Activated naive CD4-positive, alpha-beta T cell treated with anti-CD3 and anti-CD28 coated beads, Interleukin-2, amount 10 ng/mL, durations not matched to agents 7 days and 5 days (primary cell): ENCODE measurements around the gene CELF2.

Experiments used
- CTCF ChIA-PET: fragments of 350-600 bp; sonication (Branson Sonifier 250); formaldehyde crosslinking; loops from one replicate; lab custom pipeline; 2021; ENCODE audit warnings: antibody characterized with exemption; lab: Charles Lee
- DNase-seq: peaks from one replicate; pipeline ENCODE4 v3.0.0-alpha.2; 2020
- H3K27ac Mint-ChIP-seq: one replicate; pipeline ENCODE4 v1.8.0; 2021; ENCODE audit warnings: mild to moderate bottlenecking, moderate library complexity, mixed read lengths
- H3K27me3 Mint-ChIP-seq: one replicate; pipeline ENCODE4 v1.8.0; 2021; ENCODE audit warnings: mild to moderate bottlenecking, mixed read lengths
- H3K36me3 Mint-ChIP-seq: one replicate; pipeline ENCODE4 v1.8.0; 2021; ENCODE audit warnings: mixed read lengths
- H3K4me1 Mint-ChIP-seq: one replicate; pipeline ENCODE4 v1.8.0; 2021; ENCODE audit warnings: mixed read lengths
- H3K4me3 Mint-ChIP-seq: one replicate; pipeline ENCODE4 v1.8.0; 2021; ENCODE audit warnings: mild to moderate bottlenecking, moderate library complexity, mixed read lengths
- H3K9me3 Mint-ChIP-seq: one replicate; pipeline ENCODE4 v1.8.0; 2021; ENCODE audit warnings: mixed read lengths

CELF2 gene

DNA sequence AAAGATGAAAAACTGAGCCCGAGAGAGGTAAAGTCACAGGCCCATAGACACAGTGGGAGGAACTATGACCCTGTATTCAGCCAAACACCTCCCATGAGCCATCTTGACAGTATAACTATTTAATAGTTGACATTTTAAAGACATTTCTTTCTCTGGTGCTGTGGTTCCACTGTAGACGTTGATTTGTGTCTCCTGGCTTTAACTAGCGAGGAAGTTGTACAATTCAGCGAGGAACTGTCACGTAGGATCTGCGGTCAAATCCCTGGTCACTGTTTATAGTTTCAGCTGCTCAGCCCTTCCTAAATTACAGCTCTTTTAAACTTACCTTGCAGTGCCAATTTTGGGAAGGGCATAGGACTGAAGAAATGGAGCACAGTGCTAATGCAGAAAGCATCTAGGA, 7.1 kb upstream of the CELF2 start:
- H3K4me3 Mint-ChIP-seq, result no peak overlapping the region
- H3K36me3 Mint-ChIP-seq, result no peaks in the 10 kb centered on the region
- CTCF ChIA-PET, result no interaction called here
- peaks cover 70% of the 10 kb centered on the region for H3K27me3 Mint-ChIP-seq
- no peak for DNase-seq
- no peak overlapping the region for H3K27ac Mint-ChIP-seq
- H3K9me3 Mint-ChIP-seq, result no peaks in the 10 kb centered on the region
- H3K4me1 Mint-ChIP-seq, result peaks cover 13% of the 10 kb centered on the region

DNA sequence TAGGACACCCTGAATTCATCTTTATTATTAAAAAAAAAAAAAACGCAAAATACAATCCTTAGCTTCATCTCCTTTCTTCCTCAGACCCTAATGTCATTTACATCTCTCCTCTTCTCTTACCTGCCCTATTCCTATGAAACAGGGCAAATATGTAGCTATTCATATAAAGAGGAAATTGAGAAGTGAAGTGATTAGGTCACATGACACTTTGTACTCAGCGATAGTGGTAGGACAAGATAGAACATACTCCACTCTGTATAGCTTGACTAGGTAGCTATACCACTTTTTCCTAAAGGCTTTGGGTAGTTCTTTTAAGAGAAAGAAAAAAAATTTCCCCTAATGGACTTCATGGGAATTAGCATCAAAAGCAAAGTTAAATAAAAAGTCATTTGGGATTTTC, 6.2 kb upstream of the CELF2 start:
- H3K27ac Mint-ChIP-seq, result no peak overlapping the region

DNA sequence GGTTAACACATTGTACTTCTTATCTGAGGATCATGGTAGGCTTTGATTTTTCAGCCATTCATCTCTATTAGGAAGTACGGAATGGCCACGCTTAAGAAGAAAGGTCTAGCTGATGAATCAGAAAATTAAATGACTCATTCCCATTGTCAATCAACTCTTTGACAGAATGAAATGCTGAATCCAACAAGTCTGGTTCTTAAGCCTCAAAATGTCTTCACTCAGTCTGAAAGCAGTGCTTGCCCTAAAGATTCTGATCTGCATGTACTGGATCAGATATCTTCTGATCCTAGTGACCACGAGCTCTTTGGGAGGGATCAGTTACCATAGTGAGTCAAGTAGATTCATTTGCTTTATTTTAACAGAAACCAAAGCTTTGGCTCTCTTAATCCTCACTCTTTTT, 5.7 kb upstream of the CELF2 start:
- Mint-ChIP-seq H3K4me3 (no peak overlapping the region), H3K27me3 (peaks cover 79% of the 10 kb centered on the region), H3K9me3 (no peaks in the 10 kb centered on the region), H3K4me1 (peaks cover 13% of the 10 kb centered on the region), H3K36me3 (no peaks in the 10 kb centered on the region), H3K27ac (no peak overlapping the region)
- CTCF ChIA-PET, result no interaction called here
- no peak for DNase-seq

More for the DNA sequence above, 6.2 kb upstream of the CELF2 start:
- Mint-ChIP-seq H3K36me3 (no peaks in the 10 kb centered on the region), H3K4me3 (no peak overlapping the region), H3K9me3 (no peaks in the 10 kb centered on the region), H3K4me1 (peaks cover 13% of the 10 kb centered on the region), H3K27me3 (peaks cover 74% of the 10 kb centered on the region)
- DNase-seq, result no peak
- CTCF ChIA-PET, result no interaction called here

DNA sequence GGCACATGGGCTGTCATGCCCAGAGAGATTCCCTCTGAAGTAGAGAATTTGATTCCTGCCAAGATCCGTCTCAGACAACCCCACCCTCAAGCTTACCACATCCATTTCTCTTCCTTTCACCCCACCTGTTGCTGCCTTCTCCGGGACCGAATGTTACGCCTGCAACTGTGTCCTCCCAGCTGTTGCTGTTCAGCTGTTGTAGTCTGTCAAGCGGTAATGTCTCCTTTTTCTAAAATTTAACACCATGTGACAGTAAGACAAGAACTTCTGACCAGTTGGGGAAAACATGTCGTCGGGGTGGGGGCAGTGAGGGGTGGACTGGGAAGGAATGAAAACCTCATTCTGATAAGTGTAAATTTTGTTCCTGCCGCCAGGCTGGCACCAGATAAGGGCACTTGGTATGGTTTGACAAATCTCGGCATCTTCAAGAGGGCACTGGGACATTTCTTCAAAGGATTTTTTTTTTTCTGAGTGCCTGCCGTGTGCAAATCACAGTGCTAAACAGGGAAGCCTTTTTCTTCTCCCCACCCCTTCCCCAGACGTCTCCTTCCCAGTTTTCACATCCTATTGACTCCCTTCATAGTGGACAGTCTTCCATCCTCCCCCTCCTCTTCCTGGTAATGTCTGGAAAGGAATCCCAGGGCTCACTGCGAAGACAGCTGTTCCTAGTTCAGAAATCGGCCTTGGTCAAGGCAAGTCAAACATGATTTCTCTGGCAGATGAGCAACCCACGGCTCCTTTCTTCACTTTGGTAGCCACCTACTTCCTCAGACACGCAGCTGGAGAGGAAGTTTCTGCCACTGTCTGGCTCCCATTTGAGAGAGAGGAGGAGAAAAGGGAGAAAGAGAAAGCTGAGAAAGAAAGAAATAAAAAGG, 5.0 kb upstream of the CELF2 start:
- Mint-ChIP-seq H3K4me3 (no peak overlapping the region), H3K36me3 (peaks cover 2% of the 10 kb centered on the region), H3K27me3 (peaks cover 81% of the 10 kb centered on the region), H3K4me1 (peaks cover 17% of the 10 kb centered on the region), H3K9me3 (no peaks in the 10 kb centered on the region), H3K27ac (no peak overlapping the region)
- CTCF ChIA-PET, result no interaction called here
- no peak for DNase-seq

DNA sequence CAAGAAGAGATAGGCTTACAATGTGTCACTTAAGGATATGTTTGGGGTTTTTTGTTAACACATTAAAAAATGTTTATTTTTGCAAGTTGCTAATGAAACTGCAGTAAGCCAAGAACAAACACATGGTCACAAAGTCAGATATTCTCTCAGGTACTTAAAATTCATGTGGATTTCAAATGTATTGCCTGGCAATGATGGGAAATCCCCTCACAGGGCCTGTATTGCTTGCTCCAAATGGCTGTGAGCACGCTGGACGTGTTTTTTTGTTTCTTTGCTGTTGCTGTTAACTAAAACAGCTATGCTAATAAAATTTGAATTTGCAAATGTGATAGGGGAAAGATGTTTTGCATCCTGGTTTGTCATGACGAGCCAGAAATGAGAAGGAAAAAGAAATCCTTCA, 3.8 kb upstream of the CELF2 start:
- Mint-ChIP-seq H3K27me3 (peaks cover 80% of the 10 kb centered on the region), H3K36me3 (peaks cover 2% of the 10 kb centered on the region), H3K9me3 (no peaks in the 10 kb centered on the region), H3K27ac (no peak overlapping the region), H3K4me3 (no peak overlapping the region), H3K4me1 (peaks cover 18% of the 10 kb centered on the region)
- CTCF ChIA-PET, result interaction anchor here (0.8 kb wide), 1 partner anchor 20 kb away, joined by 3 read pairs; no protein-coding TSS in a partner anchor
- no peak for DNase-seq

DNA sequence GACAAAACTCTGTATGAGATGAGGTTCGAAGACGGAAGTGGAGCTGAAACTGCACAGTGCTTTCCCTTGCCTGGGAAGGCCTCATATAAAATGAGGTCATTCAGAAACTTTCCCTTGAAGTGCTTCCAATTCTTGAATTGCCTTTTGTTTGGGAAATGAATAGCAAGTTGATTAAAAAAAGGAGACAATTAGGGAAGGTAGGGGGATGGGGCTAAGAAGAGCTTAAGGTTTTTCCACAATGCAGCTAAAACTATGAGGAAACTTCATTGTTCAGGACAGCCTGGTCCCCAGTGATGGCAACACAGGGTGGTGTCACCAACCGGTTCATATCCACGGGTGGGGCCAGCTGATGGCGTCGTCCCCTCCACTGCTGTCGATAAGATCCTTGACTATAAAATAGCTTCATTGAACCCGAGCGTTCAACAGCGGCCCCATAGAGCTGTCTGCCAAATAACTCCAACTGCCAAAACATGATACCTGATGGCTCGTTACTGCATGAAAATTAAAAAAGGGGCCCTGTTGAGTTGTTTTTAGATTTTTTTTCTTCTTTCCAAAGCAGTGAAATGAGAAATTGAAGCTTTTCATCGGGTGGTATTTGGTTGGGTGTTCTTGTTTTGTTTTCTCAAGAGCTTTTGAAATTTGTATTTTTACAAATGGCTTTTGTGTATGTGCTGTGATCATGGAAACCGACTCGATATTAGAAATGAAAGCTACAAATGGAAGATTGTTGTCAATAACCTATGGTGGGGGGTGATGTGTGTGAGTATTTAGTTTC, 2.8 kb upstream of the CELF2 start:
- Mint-ChIP-seq H3K27me3 (peaks cover 77% of the 10 kb centered on the region), H3K9me3 (no peaks in the 10 kb centered on the region), H3K4me3 (no peak overlapping the region), H3K27ac (no peak overlapping the region), H3K36me3 (peaks cover 4% of the 10 kb centered on the region), H3K4me1 (peaks cover 16% of the 10 kb centered on the region)
- CTCF ChIA-PET, result interaction anchor here (1.2 kb wide), 1 partner anchor 16 kb away, joined by 3 read pairs; no protein-coding TSS in a partner anchor
- no peak for DNase-seq

DNA sequence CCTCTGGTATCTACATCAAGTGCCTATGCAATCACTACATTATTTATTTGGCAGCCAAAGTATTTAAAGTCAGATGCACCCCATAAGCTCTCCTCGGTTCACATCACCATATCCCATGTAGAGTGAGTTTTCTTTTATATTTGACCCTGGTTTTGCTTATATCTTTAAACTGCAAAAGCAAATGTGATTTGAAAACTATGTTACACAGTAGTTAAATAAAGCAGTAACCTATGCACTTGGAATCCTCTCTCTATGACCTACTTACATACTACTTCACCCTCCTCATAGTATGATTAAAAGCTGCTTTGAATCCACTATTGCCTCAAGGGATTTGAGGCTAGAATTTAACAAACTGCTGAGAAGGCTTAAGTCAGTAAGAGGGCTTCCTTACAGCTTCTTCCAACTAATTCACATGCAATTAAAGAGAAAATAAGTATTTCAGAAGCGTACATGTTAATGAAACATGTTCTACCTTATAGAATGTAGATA, 2.2 kb upstream of the CELF2 start:
- Mint-ChIP-seq H3K36me3 (peaks cover 4% of the 10 kb centered on the region), H3K4me3 (no peak overlapping the region), H3K9me3 (no peaks in the 10 kb centered on the region), H3K27me3 (peaks cover 75% of the 10 kb centered on the region), H3K27ac (no peak overlapping the region), H3K4me1 (peaks cover 14% of the 10 kb centered on the region)
- no peak for DNase-seq
- CTCF ChIA-PET, result interaction anchor here (0.7 to 1.2 kb wide), 2 partner anchors 16 to 335 kb away, joined by 3 read pairs; no protein-coding TSS in a partner anchor

DNA sequence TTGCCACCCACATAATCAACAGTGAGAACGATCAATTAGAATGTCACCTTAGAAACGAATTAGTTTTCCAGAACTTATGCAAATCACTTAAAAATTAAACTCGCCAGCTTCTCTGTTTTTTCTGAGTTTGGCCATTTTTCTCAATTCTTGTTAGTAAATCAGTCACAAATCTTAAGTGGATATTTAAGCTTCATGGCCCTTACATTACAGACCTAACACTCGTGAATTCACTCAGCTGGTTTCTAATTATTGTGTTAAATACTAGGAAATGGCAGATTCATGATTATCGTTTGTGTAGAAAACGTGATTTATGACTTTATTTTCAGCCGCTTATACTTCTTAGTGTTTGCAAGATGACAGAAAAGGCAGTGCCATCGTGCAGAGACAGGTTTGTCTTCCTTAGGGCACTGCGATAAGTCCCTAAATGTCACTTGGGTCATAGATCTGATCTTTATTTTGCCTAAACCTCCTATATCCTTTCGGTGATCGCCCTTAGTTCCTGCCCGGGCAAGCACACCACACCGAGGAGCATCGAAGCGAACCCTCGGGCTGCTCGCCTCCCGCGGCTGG, 587 bp upstream of the CELF2 start:
- Mint-ChIP-seq H3K36me3 (peaks cover 4% of the 10 kb centered on the region), H3K27me3 (peaks cover 70% of the 10 kb centered on the region), H3K27ac (no peak overlapping the region), H3K9me3 (no peaks in the 10 kb centered on the region), H3K4me1 (peaks cover 14% of the 10 kb centered on the region), H3K4me3 (peak overlapping the region; percentile 65)
- no peak for DNase-seq
- CTCF ChIA-PET, result interaction anchor here (0.9 kb wide), 1 partner anchor 253 kb away, joined by 3 read pairs; no protein-coding TSS in a partner anchor

DNA sequence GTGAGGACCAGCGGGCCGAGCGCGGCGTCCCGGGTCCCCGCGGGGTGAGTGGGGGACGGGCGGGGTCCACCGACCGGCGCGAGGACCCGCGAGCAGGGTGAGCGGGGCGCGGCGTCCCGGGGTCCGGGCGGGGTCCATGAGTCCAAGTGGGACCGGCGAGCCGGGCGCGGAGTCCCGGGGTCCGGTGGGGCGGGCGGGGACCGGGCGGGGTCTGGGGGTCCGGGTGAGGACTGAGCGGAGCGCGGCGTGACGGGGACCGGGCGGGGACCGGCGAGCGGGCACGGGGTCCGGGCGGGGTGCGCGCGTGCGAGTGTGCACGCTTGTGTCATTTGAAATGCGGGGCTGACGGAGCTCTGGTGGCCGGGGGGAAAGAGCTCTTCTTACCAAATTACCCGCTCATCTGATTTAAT, 765 bp downstream of the CELF2 start:
- peak overlapping the region; percentile 75 for H3K4me3 Mint-ChIP-seq
- H3K9me3 Mint-ChIP-seq, result no peaks in the 10 kb centered on the region
- H3K27ac Mint-ChIP-seq, result no peak overlapping the region
- peaks cover 12% of the 10 kb centered on the region for H3K4me1 Mint-ChIP-seq
- H3K27me3 Mint-ChIP-seq, result peaks cover 62% of the 10 kb centered on the region
- CTCF ChIA-PET, result no interaction called here
- peak; percentile 23 for DNase-seq
- peaks cover 4% of the 10 kb centered on the region for H3K36me3 Mint-ChIP-seq

DNA sequence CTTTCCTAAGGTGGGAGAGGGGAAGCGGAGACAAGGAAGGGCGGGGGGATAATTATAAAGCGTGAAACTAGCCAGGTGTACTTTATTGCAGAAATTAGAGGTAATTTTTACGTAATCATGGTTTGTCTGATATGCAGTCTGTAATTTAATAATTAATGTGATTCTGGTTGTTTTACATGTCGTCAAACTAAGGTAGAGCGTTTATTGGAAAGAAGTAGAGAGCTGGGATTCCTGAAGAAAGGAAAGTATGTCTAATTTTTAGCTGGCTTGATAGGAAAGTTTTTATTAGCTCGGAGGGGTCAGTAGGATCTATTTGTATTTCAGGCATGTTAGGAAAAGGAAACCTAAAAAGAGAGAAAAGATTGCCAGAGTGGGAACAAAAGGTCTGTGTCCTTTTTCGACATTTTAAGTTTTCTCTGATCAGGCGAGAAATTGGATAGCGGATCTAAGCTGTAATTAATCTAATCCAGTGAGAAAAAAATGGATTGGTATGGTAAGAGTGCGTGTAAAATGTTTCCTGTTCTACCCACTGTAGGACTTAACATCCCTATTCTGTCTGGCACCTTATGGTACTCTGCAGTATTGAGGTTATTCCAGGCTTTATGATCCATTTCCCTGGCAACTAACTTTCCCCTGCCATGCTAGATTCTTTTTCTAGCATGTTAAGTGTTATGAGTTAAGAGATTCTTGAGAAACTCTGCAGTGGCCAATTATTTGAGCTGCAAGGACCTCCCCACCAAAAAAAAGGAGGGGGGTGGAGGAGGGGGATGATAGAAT, 1.4 kb downstream of the CELF2 start:
- Mint-ChIP-seq H3K4me1 (peaks cover 12% of the 10 kb centered on the region), H3K27ac (no peak overlapping the region), H3K36me3 (peaks cover 4% of the 10 kb centered on the region), H3K9me3 (no peaks in the 10 kb centered on the region), H3K27me3 (peaks cover 58% of the 10 kb centered on the region), H3K4me3 (peak overlapping the region; percentile 75)
- DNase-seq, result no peak
- CTCF ChIA-PET, result interaction anchor here (1.2 kb wide), 1 partner anchor 23 kb away, joined by 3 read pairs; no protein-coding TSS in a partner anchor

DNA sequence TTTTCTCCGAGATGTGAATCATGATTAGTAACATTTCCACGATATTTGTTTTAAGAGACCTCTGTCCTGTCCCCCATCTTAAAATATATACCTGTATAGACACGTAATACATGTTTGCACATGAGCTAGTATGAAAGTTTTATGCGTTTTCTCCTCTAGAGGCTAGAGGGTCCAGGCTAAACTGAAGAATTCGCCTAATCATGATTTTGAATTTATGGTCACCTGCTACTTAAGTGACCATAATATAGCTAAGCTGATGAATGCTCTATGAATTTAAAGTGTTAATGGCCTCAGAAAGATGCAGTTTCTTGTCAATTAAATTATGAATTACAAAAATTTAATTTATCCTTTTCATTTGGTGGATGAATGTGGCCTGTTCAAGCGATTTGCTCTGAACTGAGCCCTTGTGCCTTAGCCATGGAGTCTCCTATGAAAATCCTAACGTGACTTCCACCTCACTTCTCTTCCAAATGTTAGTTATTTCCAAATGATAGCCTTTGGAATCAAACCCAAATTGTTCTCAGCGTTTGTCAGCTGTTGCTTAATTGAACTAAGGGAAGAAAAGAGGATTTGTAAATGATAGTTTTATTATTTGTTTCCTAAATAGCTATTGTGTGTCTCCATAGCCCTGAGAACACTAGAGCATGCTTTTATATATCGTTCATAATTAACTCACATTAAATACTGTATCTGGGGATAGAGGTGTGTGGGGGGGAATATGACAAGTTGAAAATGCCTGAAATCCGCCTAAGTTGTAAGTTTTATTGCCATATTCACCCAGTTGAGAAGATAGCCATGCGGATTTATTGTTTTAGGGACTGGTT, 2.3 kb downstream of the CELF2 start:
- Mint-ChIP-seq H3K36me3 (peaks cover 4% of the 10 kb centered on the region), H3K4me3 (no peak overlapping the region), H3K27me3 (peaks cover 54% of the 10 kb centered on the region), H3K27ac (no peak overlapping the region), H3K4me1 (peaks cover 12% of the 10 kb centered on the region), H3K9me3 (no peaks in the 10 kb centered on the region)
- no peak for DNase-seq
- CTCF ChIA-PET, result interaction anchor here (0.7 to 1.2 kb wide), 2 partner anchors 24 to 26 kb away, joined by 3 read pairs; no protein-coding TSS in a partner anchor

DNA sequence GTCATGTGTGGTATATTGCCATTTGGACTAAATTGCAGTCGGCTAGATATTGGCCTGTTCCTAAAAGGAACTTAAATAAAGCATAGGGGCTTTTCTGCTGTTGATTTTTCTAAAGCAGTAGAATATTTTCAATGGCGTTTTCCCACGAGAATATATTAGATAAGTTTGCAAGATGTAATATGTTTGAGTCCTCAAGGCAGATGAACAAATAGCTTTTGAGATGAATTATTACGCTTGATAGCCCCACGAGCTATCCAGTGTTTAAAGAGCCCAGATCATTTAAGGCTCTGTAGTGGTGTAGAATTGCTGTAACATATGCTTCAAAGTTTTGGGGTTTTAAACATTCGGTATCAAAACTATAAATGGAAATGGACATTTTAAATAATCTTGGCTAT, 2.9 kb downstream of the CELF2 start:
- no peak for DNase-seq
- H3K4me1 Mint-ChIP-seq, result peaks cover 12% of the 10 kb centered on the region
- H3K27me3 Mint-ChIP-seq, result peaks cover 48% of the 10 kb centered on the region
- peaks cover 4% of the 10 kb centered on the region for H3K36me3 Mint-ChIP-seq
- CTCF ChIA-PET, result interaction anchor here (0.7 kb wide), 1 partner anchor 26 kb away, joined by 3 read pairs; no protein-coding TSS in a partner anchor
- no peak overlapping the region for H3K4me3 Mint-ChIP-seq
- H3K27ac Mint-ChIP-seq, result no peak overlapping the region
- no peaks in the 10 kb centered on the region for H3K9me3 Mint-ChIP-seq

DNA sequence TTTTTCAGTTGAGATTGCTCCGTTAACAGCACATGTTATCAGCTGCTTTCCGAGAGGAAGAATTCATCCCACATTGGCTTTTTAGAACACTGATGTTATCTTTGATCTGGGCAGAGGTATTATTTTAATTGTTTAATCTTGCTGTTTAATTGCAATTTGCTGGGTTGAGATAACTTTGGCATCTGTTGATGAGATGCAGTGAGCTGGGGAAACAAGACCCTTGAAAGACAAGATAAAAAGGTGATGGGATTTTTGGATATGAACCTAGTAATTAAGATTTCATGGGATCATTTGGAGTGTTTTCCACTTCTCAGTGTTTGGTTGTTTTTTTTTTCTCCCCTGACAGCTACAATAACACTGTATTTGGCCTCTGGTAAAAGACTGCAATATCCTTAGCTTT, 4.5 kb downstream of the CELF2 start:
- H3K4me3 Mint-ChIP-seq, result no peak overlapping the region
- peaks cover 2% of the 10 kb centered on the region for H3K36me3 Mint-ChIP-seq
- DNase-seq, result no peak
- H3K27ac Mint-ChIP-seq, result no peak overlapping the region
- no peaks in the 10 kb centered on the region for H3K9me3 Mint-ChIP-seq
- peaks cover 43% of the 10 kb centered on the region for H3K27me3 Mint-ChIP-seq
- peaks cover 9% of the 10 kb centered on the region for H3K4me1 Mint-ChIP-seq
- CTCF ChIA-PET, result no interaction called here
